Embryonic facial prominence (tissue), 1 donor: Measurements from ENCODE around the gene CFAP61.
"Not testable (repeated sequence)": the region's sequence is repeated elsewhere in the genome, so short reads cannot be mapped to it uniquely, and the experiment has no call there.

ENCODE experiments used
- DNase-seq: peaks from one replicate; pipeline ENCODE4 v3.0.0-alpha.2; 2016; ENCODE audit errors: extremely low spot score

CFAP61 gene

DNA sequence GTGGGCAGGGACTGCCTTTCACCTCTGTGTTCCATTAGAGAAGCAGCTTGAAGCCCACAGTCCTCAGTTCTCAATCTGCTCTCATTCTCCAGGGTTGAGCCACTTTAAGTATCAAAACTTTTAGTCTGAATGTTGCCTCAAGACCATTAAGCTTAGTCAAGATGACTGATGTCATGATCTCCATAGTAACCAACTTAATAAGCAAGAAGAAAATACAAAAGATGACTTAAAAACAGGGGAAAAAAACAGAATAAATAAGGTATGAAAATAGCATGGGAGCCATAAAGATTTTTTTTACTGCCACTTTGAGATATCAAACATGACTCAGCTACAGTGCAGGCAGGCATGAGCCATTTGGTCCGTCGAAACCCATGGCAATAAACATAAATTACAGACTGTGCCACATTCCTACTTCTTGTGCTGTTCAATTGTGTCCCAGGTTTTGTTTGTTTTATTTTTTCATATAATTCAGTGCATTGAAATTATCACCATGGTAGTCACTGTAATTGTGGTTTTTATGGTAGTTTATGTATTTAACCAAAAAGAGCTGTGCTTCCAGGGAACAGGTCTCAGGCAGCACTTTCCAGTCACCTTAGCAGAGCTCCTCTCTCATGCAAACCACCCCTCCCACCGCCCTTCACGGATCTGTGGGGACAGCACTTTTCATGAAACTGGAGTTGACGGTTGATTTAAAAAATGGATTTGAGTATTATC is 159.1 kb downstream of the CFAP61 start:
- no peak for DNase-seq

GRCh38 chr20:20211988-20212518 is 159.7 kb downstream of the CFAP61 start:
- no peak for DNase-seq

DNA sequence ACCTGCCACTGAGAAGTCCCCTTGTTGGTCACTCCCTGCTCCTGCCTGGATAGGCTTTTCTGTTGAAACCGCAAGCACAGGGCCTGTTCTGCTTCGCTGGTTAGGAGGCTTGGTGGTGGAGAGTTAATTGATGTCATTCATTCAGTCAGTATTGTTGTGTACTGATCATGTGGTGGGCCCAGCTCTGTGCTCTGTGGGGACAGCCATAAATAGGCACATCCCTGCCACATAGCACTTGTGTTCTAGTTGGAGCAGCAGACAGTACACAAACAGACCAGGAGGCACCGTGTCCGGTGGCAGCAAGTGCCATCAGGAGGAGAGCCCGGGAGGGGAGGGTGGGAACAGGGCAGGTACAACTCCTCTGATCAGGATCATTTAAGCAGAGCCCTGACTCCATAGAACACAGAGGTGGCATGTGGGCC is 160.4 kb downstream of the CFAP61 start:
- DNase-seq, result no peak

- DNase-seq, result no peak
Observed at GRCh38 chr20:20213526-20214121, 161.3 kb downstream of the CFAP61 start.

DNA sequence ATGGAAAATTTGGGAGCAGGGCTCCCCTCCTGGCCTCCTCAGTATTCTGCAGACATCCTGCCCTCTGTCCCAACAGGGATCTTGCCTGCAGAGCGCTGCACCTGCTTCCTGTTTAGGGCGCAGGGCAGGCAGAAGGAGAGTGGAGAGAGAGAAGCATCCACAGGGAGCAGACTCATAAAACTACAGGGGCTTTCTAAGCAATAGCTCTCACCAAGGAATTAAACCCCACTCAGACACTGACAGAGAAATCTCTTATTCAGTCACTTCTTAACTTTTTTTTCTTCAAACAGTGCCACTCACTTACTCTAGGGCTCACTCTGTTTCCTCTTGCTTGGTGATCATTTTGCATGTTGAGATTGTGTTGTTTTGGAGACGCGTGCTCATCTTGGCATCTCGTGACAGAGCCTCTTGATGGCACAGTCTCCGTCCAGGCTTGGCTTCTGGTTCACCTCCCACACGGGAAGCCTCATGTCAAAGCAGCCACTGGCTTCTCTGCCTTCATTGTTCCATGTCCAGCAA is 162.5 kb downstream of the CFAP61 start:
- no peak for DNase-seq

DNA sequence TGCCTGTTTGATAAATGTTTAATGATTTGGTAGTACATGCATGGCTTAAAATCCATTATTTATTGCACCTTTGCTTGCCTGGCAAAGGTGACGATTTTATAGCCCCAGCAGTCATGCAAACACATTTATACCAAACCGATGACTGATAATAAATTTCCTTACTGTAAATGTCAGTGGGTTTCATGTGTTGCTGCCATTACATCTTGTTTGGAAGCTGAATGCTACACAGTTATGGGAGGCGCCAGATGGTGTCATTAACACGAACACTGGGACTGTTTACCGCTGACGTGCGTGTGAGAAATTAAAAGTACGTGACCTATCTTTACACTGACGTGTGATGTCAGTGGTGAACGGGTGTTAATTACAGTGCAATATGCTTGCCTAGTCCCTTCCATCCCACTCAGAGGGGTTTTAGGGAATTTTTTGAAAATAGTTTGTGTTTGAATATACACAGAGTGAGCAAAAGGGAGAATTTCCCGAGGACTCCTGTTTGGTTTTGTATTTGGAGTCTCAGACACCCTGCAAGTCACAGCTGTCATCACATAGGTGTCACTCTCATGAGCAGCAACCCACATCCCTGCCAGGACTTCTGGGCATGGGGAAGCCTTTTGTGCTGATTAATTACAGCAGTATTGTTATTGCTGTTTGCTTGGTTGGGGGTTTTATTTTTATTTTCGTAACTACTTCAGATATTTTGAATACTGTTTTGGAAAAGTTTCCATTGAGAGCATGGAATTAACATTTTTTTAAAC is 163.8 kb downstream of the CFAP61 start:
- DNase-seq, result no peak

DNA sequence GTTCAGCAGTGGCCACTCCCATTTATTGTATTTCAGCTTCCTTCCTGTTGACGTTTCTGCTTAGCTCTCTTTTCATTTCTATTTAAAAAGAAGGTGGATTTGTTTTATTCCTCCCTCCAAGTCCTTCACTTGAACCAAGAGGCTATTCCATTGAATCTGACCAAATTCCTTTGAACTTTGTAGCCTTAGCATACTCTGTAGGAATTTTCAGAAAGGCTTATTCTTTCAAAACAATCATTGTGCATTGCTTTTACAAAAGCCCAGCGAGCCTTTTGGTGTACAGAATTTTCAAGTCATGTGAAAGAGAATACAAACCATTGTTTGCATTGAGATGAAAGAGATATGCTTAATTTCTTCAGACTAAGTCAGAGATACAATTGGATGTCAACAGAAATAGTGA is 164.6 kb downstream of the CFAP61 start:
- no peak for DNase-seq

- DNase-seq, result no peak
Observed at GRCh38 chr20:20217621-20218020, 165.3 kb downstream of the CFAP61 start.

DNA sequence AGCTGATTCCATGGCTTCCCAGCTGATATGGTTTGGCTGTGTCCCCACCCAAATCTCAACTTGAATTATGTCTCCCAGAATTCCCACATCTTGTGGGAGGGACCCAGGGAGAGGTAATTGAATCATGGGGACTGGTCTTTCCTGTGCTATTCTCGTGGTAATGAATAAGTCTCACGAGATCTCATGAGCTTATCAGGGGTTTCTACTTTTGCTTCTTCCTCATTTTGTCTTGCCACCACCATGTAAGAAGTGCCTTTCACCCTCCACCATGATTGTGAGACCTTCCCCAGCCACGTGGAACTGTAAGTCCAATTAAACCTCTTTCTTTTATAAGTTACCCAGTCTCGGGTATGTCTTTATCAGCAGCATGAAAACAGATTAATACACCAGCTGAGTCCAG is 165.8 kb downstream of the CFAP61 start:
- DNase-seq, result not testable (repeated sequence)

DNA sequence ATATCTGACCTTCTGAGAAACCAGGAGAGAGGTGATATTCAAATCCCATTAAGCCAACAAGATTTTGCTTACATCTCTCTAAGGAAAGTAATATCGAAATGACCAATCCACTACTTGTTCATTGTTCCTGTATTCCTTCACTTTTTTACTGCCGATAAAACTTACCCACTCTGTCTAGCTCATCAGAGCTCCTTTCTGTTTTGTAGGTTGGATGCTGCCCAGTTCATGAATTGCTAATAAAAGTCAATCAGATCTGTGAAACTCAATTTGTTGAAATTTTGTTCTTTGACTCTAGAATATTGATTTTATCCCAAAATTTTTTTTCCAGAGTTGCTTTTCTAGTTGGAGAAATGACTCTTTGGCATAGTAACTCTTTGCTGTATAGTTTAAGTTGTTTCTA is 166.7 kb downstream of the CFAP61 start:
- DNase-seq, result no peak

- DNase-seq, result no peak
Observed at GRCh38 chr20:20220134-20220533, 167.8 kb downstream of the CFAP61 start.

DNA sequence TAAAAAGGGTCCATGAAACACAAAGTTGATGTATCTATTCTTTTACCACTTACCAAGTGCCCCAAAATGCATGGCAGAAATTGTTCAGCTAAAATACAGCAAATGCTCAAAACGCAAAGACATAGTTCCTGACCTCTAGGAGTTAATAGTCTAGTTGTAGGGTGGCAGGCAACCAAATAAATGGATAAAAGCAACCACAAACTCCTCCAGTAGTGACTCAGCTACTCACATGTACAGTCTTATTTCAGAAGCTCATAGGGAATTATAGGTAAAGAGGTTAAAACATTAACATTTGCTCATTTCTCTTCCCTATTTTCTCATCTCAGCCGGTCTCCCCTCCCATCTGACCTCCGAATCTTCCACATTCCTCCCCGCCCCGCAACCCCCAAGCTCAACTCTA is 171.6 kb downstream of the CFAP61 start:
- no peak for DNase-seq

DNA sequence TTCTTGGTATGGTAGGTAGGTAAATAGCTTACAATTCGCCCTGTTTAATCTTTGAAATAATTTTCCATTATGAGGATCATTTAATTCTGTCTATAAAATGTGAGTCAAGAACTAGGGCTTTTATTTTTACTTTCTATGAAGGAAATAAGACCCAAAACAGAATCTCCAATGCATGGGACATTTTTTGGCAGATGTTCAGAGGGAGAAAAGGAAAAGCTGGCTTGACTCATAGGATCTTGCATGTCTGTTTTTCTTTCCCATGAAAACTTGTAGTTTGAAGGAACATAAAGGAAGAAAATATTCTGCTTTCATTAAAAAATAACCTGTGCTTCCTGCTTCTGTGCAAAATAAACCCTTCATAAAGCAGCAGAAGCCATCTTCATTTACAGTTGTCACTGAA is 172.5 kb downstream of the CFAP61 start:
- DNase-seq, result no peak

GRCh38 chr20:20225325-20226043 is 173.2 kb downstream of the CFAP61 start:
- no peak for DNase-seq

GRCh38 chr20:20226554-20226953 is 174.2 kb downstream of the CFAP61 start:
- DNase-seq, result no peak

DNA sequence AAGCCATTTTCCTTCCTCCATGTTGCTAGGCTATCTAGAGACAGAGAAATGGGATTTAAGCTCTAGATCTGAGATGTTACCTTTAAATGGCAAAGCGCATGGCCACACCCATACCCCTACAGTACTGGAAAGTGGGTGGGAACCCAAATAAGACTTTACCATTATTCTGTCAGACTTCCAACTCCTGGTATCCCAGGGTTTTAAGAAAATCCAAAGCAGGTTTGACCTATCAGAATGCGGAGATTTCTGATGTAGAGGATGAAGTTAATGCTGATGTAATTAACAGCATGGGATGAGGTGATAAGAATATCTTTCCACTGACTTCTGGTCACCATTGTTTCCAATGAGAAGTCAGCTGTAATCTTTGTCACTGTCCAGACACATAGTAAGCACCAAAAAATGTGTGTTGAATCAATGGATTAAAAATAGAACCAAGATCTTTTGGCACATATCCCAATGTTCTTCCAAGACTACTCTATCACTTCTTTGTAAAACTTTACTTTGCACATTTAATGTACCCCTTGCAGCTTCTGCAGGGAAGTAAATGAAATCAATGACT is 174.8 kb downstream of the CFAP61 start:
- DNase-seq, result no peak

DNA sequence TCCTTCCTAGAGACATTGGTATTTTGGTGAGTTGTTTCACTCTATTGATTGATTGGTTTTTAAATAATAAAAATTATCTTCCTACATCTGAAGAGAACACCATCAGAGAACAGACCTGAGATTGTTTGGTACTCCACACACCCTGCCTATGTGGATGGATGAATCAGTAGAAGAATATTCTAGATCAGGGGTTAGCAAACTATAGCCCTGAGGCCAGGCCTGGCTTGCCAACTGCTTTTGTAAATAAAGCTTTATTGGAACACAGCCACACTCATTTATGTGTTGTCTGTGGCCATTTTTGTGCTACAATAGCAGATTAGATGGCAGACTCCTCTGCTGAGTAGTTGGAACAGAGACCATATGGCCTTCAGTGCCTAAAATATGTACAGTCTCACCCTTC is 176.0 kb downstream of the CFAP61 start:
- no peak for DNase-seq

DNA sequence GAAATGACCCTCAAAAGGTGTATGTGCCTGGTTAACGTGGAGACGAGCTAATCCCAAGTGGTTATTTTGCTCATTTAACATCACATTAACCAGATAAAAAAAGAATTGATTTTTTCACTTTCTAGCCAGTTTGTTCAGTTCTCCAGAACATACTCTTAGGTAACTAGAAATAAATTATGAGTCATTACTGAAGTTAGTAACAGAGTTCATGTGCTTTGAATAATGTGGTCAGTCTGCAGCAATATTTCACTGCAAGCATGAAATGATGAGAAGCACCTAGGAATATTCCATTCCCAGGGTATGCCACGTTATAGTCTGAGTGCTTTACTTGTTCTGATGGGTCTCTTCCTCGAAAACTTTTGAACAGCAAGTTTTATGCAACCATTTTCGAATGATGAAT is 177.3 kb downstream of the CFAP61 start:
- no peak for DNase-seq

GRCh38 chr20:20230741-20231140 is 178.4 kb downstream of the CFAP61 start:
- no peak for DNase-seq

DNA sequence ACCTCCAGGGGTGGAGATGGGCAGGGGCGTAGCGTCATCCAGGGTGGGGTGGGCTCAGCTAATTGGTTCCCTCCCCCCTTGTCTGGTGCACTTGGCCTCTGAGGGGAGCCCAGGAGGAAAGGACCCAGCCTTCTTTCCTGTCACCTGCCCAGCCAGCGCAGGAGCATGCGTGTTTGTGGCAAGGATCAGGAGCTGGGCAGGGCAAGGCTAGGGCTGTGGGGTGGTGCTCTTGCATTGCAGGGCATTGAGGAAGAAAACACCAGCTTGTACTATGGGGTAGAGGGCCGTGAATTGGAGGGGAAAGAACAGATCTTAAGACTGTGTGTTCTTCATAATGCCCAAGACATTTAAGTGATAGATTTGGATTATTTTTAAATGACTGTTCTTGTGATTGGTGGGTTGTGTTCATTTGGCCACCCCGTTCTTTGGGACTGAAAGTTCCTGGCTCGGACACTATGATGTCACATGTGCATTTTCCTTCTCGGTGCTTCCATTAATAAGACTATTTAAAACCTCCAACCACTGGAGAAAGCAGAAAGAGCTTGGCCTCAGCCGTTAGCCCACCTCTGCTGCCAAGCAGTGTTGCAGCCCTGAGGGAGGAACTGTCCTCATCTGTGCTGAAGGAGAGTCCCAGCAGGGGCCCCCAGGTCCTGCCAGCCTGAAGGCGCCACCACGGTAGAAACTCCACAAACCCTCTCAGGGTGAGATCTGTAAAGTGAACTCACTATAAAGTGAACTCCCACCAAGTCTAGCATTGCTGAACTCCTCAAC is 179.4 kb downstream of the CFAP61 start:
- DNase-seq, result no peak

DNA sequence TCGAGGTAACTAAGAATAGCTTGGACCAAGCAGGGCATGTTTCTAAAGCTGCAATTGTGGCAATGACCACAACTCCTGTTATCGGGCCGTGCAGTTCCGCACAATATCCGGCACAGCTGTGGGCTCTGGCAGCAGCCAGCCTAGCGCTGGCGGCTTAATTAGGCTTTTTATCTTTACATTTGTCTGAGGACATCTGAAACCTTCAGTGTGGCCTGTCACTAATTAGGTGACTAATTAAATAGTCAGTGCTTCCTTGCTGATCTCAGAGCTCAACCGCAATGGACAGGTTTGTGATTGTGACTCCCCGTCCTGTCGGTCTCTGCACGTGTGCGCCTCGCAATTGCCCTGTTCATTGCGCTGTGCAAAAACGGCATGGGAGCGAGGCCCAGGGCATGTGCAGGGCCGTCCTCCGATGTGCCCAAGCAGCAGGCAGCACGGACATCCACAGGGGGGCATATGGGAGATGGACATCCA is 180.7 kb downstream of the CFAP61 start:
- no peak for DNase-seq
